ENCODE results near the gene ZNF32. TPM values are rescaled to one million over a fixed set of nuclear protein-coding genes. Genes with fewer than 3 reads are reported as not detected.

The ZNF32 gene
- total and polyA plus RNA-seq, 2 of the 4 experiments (the other 2 are of a cell fraction) = 30.1 to 31.2 TPM

DNA sequence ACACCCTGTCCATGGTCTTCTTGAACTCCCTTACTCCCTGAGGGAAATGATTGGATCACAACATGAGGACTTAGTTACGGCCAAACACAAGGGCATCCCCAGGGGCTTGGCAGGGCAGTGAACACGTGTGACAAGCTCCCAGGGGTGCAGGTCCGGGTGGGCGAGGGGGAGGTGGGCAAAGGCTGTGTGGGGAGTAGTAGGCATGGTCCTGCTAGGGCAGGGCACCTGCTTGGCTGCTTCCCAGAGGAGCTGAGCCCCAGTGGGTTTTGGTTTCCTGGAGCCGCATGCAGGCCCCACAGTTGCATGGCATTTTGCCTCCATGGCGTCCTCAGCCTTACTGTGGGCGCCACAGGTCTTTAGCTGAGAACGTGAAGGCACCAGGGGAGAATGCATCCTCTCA lies 46.6 kb upstream of the ZNF32 start:
- H3K4ac ChIP-seq (ENCODE audit: low read depth, low read length) = no peak overlapping the region
- no peaks in the 10 kb centered on the region for H3K9me3 ChIP-seq (ENCODE audit: control insufficient read depth, insufficient read depth, low read length)
- no peak overlapping the region for H3K56ac ChIP-seq (ENCODE audit: extremely low read depth, insufficient read depth, low read length)
- H2AK9ac ChIP-seq (replicated peaks; ENCODE audit: low read depth, low read length, poor library complexity) = no peak overlapping the region
- H3K4me2 ChIP-seq (ENCODE audit: low read depth, low read length) = no peak overlapping the region
- no peak overlapping the region for H3K4me3 ChIP-seq (ENCODE audit: insufficient read depth, low read depth, low read length)
- H2BK120ac ChIP-seq (ENCODE audit: low read depth, low read length) = no peak overlapping the region
- TF ChIP-seq, protein P1, sequence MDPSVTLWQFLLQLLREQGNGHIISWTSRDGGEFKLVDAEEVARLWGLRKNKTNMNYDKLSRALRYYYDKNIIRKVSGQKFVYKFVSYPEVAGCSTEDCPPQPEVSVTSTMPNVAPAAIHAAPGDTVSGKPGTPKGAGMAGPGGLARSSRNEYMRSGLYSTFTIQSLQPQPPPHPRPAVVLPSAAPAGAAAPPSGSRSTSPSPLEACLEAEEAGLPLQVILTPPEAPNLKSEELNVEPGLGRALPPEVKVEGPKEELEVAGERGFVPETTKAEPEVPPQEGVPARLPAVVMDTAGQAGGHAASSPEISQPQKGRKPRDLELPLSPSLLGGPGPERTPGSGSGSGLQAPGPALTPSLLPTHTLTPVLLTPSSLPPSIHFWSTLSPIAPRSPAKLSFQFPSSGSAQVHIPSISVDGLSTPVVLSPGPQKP (IDR thresholded peaks at IDR 0.05; ENCODE audit: borderline replicate concordance, low read depth, low read length) = no peak
- TF ChIP-seq POLR2A (IDR thresholded peaks at IDR 0.05; ENCODE audit: low read depth, low read length) = no peak
- TF ChIP-seq RFX5 (IDR thresholded peaks at IDR 0.05; ENCODE audit: low read depth, low read length) = no peak
- TF ChIP-seq CEBPB (IDR thresholded peaks at IDR 0.05; ENCODE audit: low read depth, low read length) = no peak
- no peak for TF ChIP-seq CHD1 (IDR thresholded peaks at IDR 0.05; ENCODE audit: low read depth, low read length)
- TF ChIP-seq SMC3 (IDR thresholded peaks at IDR 0.05; ENCODE audit: low read depth, low read length) = no peak
- TF ChIP-seq BHLHE40 (IDR thresholded peaks at IDR 0.05; ENCODE audit: low read depth, low read length) = no peak
- TF ChIP-seq, protein P2, sequence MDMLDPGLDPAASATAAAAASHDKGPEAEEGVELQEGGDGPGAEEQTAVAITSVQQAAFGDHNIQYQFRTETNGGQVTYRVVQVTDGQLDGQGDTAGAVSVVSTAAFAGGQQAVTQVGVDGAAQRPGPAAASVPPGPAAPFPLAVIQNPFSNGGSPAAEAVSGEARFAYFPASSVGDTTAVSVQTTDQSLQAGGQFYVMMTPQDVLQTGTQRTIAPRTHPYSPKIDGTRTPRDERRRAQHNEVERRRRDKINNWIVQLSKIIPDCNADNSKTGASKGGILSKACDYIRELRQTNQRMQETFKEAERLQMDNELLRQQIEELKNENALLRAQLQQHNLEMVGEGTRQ (IDR thresholded peaks at IDR 0.05; ENCODE audit: low read depth, low read length) = no peak
- TF ChIP-seq MAFK (IDR thresholded peaks at IDR 0.05; ENCODE audit: low read depth, low read length) = no peak
- TF ChIP-seq, protein P3, sequence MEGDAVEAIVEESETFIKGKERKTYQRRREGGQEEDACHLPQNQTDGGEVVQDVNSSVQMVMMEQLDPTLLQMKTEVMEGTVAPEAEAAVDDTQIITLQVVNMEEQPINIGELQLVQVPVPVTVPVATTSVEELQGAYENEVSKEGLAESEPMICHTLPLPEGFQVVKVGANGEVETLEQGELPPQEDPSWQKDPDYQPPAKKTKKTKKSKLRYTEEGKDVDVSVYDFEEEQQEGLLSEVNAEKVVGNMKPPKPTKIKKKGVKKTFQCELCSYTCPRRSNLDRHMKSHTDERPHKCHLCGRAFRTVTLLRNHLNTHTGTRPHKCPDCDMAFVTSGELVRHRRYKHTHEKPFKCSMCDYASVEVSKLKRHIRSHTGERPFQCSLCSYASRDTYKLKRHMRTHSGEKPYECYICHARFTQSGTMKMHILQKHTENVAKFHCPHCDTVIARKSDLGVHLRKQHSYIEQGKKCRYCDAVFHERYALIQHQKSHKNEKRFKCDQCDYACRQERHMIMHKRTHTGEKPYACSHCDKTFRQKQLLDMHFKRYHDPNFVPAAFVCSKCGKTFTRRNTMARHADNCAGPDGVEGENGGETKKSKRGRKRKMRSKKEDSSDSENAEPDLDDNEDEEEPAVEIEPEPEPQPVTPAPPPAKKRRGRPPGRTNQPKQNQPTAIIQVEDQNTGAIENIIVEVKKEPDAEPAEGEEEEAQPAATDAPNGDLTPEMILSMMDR (conservative IDR thresholded peaks at IDR 0.05; ENCODE audit: low read depth, low read length) = no peak
- TF ChIP-seq RCOR1 (IDR thresholded peaks at IDR 0.05; ENCODE audit: insufficient replicate concordance, low read length) = no peak
- TF ChIP-seq MXI1 (IDR thresholded peaks at IDR 0.05; ENCODE audit: borderline replicate concordance, low read depth, low read length) = no peak
- no peak for TF ChIP-seq FOS (IDR thresholded peaks at IDR 0.05; ENCODE audit: low read depth, low read length)
- no peak overlapping the region for H2BK15ac ChIP-seq (ENCODE audit: low read depth, low read length)
- no peak overlapping the region for H2BK20ac ChIP-seq (ENCODE audit: low read depth, low read length)
- H4K5ac ChIP-seq (ENCODE audit: low read depth, low read length) = no peak overlapping the region
- ATAC-seq (ENCODE audit: low read depth) (no peak), DNase-seq (no peak)
- intact Hi-C loops (cut with micrococcal nuclease) (loop anchor here (10.0 kb wide), 2 partner anchors 209 to 489 kb away; no protein-coding TSS in a partner anchor), in situ Hi-C loops (cut with MboI; ENCODE audit: low sequenced_read_pairs) (no loop called here), dilution Hi-C loops (cut with HindIII; ENCODE audit: low sequenced_read_pairs, unreplicated experiment) (no loop called here)
- no peak overlapping the region for H2BK5ac ChIP-seq (ENCODE audit: low read depth, low read length, poor library complexity, severe bottlenecking)
- H2AFZ ChIP-seq (replicated peaks; ENCODE audit: low read length, poor library complexity) = no peak overlapping the region
- no peak overlapping the region for H3K27ac ChIP-seq (ENCODE audit: insufficient read depth, low read length)
- H3K36me3 ChIP-seq (ENCODE audit: control insufficient read depth, insufficient read depth, low read length) = no peaks in the 10 kb centered on the region
- no TSS peak for BruUV-seq (replicated peaks)
- H4K8ac ChIP-seq (ENCODE audit: low read depth in 2 of 2, low read length in 2 of 2) = no peak overlapping the region
- no peaks in the 10 kb centered on the region for H4K20me1 ChIP-seq (ENCODE audit: insufficient read depth, low read length)
- WGBS, 2 experiments (ENCODE audit: extremely low coverage in 2 of 2, insufficient read length in 1 of 2) = 100% methylated on average over 1 of the region's 8 CpGs; no CpG with 5 or more reads in 1 of the 2 experiments
- no peak overlapping the region for H4K91ac ChIP-seq (ENCODE audit: insufficient read depth, low read depth, low read length)
- no peaks in the 10 kb centered on the region for H3K27me3 ChIP-seq (ENCODE audit: control insufficient read depth, insufficient read depth, low read length)
- H3K23ac ChIP-seq (ENCODE audit: low read depth, low read length) = no peak overlapping the region
- H3K14ac ChIP-seq (replicated peaks; ENCODE audit: low read depth, low read length) = no peak overlapping the region
- H3K9ac ChIP-seq (ENCODE audit: low read depth, low read length) = no peak overlapping the region
- H3K18ac ChIP-seq (ENCODE audit: low read depth, low read length) = no peak overlapping the region
- no peak overlapping the region for H2AK5ac ChIP-seq (ENCODE audit: low read depth, low read length)
- peaks cover 11% of the 10 kb centered on the region; the same call in 1 of the 2 replicates for H3K4me1 ChIP-seq (ENCODE audit: control insufficient read depth, insufficient read depth, low read length)
- CTCF ChIA-PET = no interaction called here
- peaks cover 6% of the 10 kb centered on the region; the same call in 1 of the 2 replicates for H3K9me1 ChIP-seq (ENCODE audit: insufficient read depth, low read length)
- no peaks in the 10 kb centered on the region for H3K79me1 ChIP-seq (ENCODE audit: low read depth in 1 of 2, low read length in 2 of 2)
- POLR2A ChIA-PET (ENCODE audit: unreplicated experiment) = no interaction called here
